ENCODE measurements around the gene TMEM273.

The TMEM273 gene

GRCh38 chr10:49140304-49141177, 47.6 kb downstream of the TMEM273 start:
- no peak for DNase-seq (ENCODE audit: low spot score)

GRCh38 chr10:49139846-49140195, 48.4 kb downstream of the TMEM273 start:
- no peak for DNase-seq (ENCODE audit: low spot score)

DNA sequence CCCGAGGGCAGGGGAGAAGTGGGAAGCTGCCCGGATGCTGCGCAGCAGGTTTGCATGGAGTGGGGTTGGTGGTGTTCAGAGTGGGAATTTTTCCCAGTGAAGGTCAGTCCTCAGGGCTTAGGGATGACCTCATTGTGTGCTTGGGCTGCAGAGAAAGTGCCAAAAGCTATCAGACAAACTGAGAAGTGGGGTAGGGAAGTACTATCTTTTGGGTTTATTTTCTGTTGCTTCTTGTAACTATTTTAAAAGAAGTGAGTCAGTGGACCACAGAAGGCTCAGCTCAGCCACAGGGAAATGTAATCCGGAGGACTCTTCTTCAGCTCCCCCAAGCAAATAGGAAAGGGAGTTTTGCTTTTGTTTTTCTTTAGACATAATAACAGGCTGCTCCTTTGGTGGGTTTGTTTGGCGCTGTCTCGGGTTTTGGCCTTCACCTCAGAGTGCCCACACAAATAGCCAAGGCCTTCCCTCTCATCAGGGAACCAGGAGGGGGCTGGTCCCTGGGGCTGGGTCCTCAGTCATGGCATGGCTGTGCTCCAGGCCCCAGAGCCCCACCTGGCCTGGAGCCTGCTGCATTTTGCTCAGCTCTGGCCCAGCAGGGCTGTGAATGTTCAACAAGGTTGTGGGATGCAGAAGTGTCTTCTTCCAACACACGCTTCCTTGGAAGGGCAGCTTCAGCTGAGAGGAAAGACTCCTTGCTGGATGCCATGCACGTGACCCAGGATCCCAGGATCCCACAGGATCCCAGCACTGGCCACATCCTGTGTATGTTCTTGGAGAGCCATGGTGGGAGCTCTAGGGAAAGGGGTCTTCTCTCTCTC, 49.0 kb downstream of the TMEM273 start:
- no peak for DNase-seq (ENCODE audit: low spot score)

DNA sequence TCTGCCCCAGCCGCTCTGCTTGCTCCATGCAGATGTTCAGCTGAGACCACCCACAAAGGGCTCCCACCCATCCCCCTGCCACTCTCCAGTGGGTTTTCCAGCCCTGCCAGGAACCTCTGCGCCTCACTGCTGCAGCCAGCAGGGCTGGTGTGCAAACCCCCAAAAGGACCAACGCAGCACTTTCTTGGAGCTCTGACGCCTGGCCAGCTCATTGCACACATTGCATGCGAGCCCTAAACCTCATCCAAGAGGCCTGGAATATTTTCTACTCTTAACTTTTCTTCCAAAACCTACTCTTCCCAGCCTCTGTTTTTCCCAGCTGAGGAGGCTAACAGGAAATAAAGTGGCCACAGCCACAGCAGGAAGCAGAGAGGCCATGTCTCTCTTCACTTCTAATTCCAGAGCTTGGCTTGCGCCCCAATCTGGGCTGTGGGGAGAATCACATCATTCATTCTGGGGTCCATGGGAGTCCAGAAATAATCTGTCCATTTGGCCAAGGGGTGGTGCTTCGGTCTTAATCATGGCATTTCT, 49.8 kb downstream of the TMEM273 start:
- DNase-seq (ENCODE audit: low spot score), result no peak

GRCh38 chr10:49136525-49136924, 51.7 kb downstream of the TMEM273 start:
- no peak for DNase-seq (ENCODE audit: low spot score)

GRCh38 chr10:49135575-49136313, 52.4 kb downstream of the TMEM273 start:
- no peak for DNase-seq (ENCODE audit: low spot score)

DNA sequence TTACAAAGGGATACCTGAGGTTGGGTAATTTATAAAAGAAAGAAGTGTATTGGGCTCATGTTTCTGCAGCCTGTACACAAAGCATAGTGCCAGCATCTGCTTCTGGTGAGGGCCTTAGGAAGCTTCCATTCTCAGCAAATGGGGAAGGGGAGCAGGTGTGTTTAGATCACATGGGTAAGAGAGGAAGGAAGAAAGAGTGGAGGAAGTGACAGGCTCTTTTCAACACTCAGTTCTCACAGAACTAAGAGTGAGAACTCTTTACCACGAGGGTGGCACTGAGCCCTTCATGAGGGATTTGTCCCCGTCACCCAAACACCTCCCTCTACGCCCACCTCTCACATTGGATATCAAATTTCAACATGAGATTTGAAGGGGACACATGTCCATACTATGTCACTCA, 53.9 kb downstream of the TMEM273 start:
- DNase-seq (ENCODE audit: low spot score), result no peak

DNA sequence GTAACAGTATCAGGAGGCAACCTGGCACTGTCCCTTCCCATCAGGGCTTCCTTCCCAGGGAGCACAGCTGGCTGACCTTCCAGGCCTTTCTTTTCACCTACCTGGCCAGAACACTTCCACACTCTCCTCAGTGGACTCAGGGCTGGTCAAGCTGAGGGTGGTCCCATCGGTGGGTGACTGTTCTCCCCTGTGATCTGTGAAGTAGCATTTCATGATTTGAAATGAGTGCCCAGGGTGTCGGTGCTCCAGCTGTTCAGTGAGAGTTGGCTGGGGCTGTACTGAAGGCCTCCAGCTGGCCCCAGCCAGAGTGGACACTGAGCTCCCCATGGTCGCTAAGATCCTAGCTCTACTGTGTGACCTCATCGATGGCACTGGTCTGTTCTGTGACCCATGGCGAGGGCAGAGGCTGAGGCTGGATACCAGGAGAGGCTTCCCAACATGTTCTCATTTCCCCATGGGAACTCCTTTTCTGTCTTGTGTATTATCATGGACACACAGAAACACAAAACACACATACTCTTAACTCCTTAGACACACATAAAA, 54.4 kb downstream of the TMEM273 start, which contains the start of gene FAM170B:
Gene FAM170B (minus strand): TSS at position 316 of the 543 bp plus-strand sequence. CDS start 103 bp downstream, at position 213.
- DNase-seq (ENCODE audit: low spot score), result no peak

DNA sequence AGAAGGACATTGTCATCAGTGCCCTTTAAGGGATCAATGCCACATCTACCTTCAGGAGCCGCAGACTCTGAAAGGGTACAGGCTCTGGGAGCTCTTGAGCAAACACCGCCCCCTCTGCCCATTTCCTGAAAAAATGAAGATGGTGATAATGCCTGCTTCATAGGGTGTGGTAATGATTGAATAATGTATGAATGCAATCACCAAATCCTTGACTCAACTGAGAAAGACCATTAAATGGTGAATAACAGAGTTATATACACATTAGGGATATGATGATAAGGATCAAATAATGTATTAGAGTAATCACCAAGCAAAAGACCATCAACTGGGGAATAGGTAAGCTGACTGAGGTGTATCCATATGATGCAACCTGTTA, 55.8 kb downstream of the TMEM273 start:
- DNase-seq (ENCODE audit: low spot score), result no peak

DNA sequence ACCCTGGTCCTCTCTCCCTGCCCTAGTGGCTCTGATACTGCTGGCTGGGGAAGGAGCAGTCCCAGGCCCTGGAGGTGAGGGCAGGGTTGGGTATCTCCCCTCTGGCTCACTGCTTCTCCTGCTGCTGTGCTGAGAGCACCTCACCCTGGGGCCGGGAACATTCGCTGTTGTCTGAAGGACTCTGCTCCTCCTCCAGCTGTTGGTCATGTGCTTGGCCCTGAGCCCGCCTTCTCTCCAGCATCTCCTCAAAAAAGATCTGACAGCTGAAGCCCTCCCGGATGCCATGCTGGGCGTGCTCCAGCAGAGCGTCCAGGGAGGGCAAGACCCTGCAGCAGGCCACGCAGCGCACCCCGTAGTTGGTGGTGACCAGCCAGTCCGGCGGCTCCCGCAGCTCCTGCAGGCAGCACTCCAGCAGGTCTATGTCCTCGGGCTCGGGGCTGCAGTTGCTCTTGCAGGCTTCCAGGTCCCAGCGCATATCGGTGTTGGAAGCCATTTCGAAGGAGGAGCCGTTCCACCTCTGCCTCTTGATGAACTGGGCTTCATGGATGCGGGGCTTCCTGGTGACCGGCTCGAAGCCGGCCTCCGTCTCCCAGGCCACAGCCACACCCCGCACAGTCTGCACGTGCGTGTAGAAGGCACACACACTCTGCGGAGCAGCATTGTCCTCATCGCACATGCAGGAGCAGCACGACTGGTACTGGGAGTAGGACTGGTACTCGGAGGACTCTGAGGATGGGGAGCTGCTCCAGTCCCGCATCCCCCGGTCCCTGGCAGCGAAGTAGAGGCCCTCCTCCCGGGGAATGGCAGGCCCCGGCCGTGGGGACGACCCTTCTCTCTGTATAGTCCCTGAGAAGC, 56.5 kb downstream of the TMEM273 start:
- DNase-seq (ENCODE audit: low spot score), result no peak

- no peak for DNase-seq (ENCODE audit: low spot score)
Observed at GRCh38 chr10:49129376-49129775, 58.8 kb downstream of the TMEM273 start.

GRCh38 chr10:49128854-49129253, 59.3 kb downstream of the TMEM273 start:
- no peak for DNase-seq (ENCODE audit: low spot score)

- no peak for DNase-seq (ENCODE audit: low spot score)
Observed at GRCh38 chr10:49123981-49124950, 63.9 kb downstream of the TMEM273 start.

DNA sequence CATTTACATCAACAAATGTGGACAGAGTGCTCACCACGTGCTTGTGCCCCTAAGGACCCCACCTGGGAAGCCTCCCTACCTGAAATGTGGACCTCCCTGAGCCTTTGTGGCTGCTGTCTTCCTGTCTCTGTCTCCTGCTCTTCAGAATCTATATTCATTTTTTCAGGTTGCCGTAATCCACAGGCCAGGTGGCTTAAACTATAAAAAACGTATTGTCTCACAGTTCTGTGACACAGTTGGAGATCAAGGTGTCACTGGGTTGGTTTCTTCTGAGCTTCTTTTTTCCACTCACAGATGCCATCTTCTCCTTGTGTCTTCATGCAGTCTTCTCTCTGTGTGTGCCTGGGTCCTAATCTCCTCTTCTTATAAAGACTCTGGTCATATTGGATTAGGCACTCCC, 67.3 kb downstream of the TMEM273 start:
- no peak for DNase-seq (ENCODE audit: low spot score)

GRCh38 chr10:49119746-49120145, 68.4 kb downstream of the TMEM273 start:
- DNase-seq (ENCODE audit: low spot score), result no peak

DNA sequence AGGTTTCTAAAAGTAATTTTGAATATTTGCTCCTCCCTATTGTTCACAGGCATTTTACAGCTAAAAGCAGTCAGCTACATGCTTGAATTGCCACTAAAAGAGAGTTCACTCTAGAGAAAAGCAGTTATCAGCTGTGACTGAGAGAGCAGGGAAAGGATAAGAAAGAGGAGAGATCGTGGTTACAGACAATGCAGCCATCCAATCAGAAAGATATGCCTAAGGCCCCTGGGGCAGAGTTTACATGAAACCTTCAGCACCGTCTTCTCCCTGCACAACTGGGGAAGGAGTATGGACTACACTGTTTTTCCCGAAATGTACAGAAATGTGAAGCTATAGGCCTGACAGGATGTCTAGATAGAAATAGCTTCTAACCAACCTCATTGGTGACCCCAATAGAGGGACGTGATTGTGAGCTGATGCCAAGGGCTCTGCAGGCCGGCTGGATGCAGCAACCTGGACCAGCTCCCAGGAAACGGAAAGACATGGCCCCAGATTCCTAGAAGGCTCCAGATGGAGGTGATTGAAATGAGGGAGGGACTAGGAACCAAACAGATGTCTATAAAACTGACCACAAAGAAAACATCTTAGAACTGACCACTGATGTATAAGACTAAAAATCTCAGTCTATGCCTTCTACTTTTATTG, 69.6 kb downstream of the TMEM273 start:
- DNase-seq (ENCODE audit: low spot score), result no peak

DNA sequence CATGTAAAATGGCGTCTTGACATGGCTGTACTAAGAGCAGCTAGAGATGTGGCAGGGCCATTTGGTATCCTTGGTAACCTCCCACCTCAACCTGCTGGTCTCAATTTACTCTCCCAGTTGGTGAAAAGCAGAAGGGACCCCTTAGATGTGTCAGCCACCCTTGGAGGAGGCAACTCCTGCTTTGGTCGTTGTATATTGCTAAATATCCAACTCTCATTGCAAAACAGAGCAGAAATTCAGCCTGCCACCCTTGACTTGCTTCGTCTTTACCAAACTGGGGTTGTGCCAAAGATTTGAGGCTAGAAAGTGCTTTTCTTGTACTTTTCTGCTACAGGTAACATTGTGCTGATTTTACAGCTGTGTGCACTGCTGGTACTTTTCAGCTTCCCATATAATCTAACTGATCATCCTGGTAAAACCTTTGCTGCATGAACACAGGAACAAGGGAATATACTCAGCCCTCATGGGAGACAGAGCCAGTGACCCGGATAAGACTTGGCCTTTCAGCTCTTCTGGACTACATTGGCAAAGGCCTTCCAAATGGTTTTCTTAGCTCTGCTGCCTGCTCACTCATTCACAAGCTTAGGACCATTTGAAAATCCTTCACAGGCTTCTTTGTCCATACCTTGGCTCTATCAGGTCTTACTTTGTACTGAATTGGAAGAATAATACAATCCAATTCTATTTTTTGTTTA, 70.7 kb downstream of the TMEM273 start:
- DNase-seq (ENCODE audit: low spot score), result no peak

GRCh38 chr10:49116509-49117375, 71.4 kb downstream of the TMEM273 start:
- no peak for DNase-seq (ENCODE audit: low spot score)

Measured in putamen (tissue), 1 donor.